HL-60 (cell line): ENCODE measurements around the gene MOB1B.

ENCODE experiments used
- CTCF ChIP-seq: IDR thresholded peaks from one replicate; pipeline ENCODE4 v1.5.1; 2011; ENCODE audit warnings: low read length, control low read depth, inconsistent platforms; ENCODE audit not compliant: insufficient read depth
- GABPA ChIP-seq: IDR thresholded peaks from 2 replicates; pipeline ENCODE4 v1.6.1; 2012; ENCODE audit warnings: low read depth
- POLR2AphosphoS5 ChIP-seq: IDR thresholded peaks from 2 replicates; pipeline ENCODE4 v1.6.1; 2012; ENCODE audit warnings: low read depth
- REST ChIP-seq: IDR thresholded peaks from 2 replicates; pipeline ENCODE4 v1.6.1; 2012; ENCODE audit warnings: low read depth; ENCODE audit not compliant: insufficient replicate concordance

DNA sequence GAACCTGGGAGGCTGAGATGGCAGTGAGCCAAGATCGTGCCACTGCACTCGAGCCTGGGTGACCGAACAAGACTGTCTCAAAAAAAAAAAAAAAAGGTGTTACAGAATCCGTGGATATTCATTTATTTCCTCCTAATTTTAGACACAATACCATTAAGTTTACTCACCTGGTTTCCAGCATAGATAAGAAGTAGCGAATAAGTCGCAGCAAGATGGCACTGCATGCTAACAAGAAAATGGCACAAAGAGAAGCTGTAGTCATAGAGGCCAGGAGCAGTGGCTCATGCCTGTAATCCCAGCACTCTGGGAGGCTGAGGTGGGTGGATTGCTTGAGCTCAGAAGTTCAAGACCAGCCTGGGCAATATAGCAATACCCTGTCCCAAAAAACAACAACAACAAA is 17.0 kb upstream of the MOB1B start:
- no peak for TF ChIP-seq CTCF
- no peak for TF ChIP-seq REST
- no peak for TF ChIP-seq POLR2AphosphoS5
- TF ChIP-seq GABPA: no peak
